Natural killer cell (primary cell): ENCODE results near the gene UNC5B. TPM values are rescaled to one million over a fixed set of nuclear protein-coding genes. Genes with fewer than 3 reads are reported as not detected.

Source experiments
- ATAC-seq, 3 donors: fragments of 150-1000 bp in 2 of 3; fragments of 200-7000 bp in 1 of 3; cut with Tn5 transposase; 1 replicate in 1 of 3; 2 replicates in 2 of 3; pipeline ENCODE4 v1.10.0; 2021; ENCODE audit warnings: mild to moderate bottlenecking in 2 of 3, moderate library complexity in 2 of 3
- DNase-seq, 2 donors: peaks; one replicate each; pipeline versions ENCODE4 v3.0.0 to v3.0.0-alpha.2; 2013 to 2021; ENCODE audit warnings: mixed read lengths in 1 of 2
- H3K27ac ChIP-seq: one replicate; pipeline ENCODE4 v1.5.1; 2013; ENCODE audit warnings: mild to moderate bottlenecking, low read length
- H3K27me3 ChIP-seq: one replicate; pipeline ENCODE4 v1.6.1; 2013; ENCODE audit warnings: low read length; ENCODE audit not compliant: control insufficient read depth, insufficient read depth
- H3K36me3 ChIP-seq: one replicate; pipeline ENCODE4 v1.6.1; 2013; ENCODE audit warnings: low read length; ENCODE audit not compliant: control insufficient read depth, insufficient read depth
- H3K4me1 ChIP-seq: one replicate; pipeline ENCODE4 v1.6.1; 2013; ENCODE audit warnings: low read length; ENCODE audit not compliant: control insufficient read depth, insufficient read depth
- H3K4me3 ChIP-seq: one replicate; pipeline ENCODE4 v1.5.1; 2013; ENCODE audit warnings: low read length
- H3K9me3 ChIP-seq: one replicate; pipeline ENCODE4 v1.6.1; 2013; ENCODE audit warnings: low read length; ENCODE audit not compliant: control insufficient read depth, insufficient read depth
- H3K27ac Mint-ChIP-seq, 2 donors: one replicate each; pipeline ENCODE4 v1.8.0; 2022; ENCODE audit warnings: mild to moderate bottlenecking in 2 of 2, mixed read lengths in 2 of 2, moderate library complexity in 1 of 2
- H3K27me3 Mint-ChIP-seq, 2 donors: one replicate each; pipeline ENCODE4 v1.8.0; 2022; ENCODE audit warnings: low read depth in 2 of 2, mixed read lengths in 2 of 2
- H3K36me3 Mint-ChIP-seq: one replicate; pipeline ENCODE4 v1.8.0; 2022; ENCODE audit warnings: mixed read lengths
- H3K4me1 Mint-ChIP-seq, 2 donors: one replicate each; pipeline ENCODE4 v1.8.0; 2022; ENCODE audit warnings: mixed read lengths in 2 of 2
- H3K4me3 Mint-ChIP-seq: one replicate; pipeline ENCODE4 v1.8.0; 2022; ENCODE audit warnings: mild to moderate bottlenecking, moderate library complexity, mixed read lengths
- H3K9me3 Mint-ChIP-seq, 2 donors: one replicate each; pipeline ENCODE4 v1.8.0; 2022; ENCODE audit warnings: mixed read lengths in 2 of 2
- WGBS: methylation state at CpG from one replicate; pipeline ENCODE4 v1.1.7; 2013; ENCODE audit warnings: missing lambda C conversion rate; ENCODE audit not compliant: insufficient coverage; 5-methylcytosine and 5-hydroxymethylcytosine counted together
- intact Hi-C: fragments of 100-400 bp; cut with micrococcal nuclease; formaldehyde crosslinking; loops from one replicate; pipeline ENCODE4 v1.14.2; 2022
- total RNA-seq, 4 donors: library from RNA; stranded (reverse); fragments of 120-200 nt in 1 of 4; gene quantifications; one replicate each; pipeline versions ENCODE4 v1.2.3 to v1.2.4, GENCODE V29; 2013 to 2022
- TF ChIP-seq, protein P1 (sequence below): fragments of 200-600 bp; IDR thresholded peaks from one replicate; pipeline ENCODE4 v1.8.0; 2022; ENCODE audit warnings: antibody characterized with exemption

The UNC5B gene
- total RNA-seq, 3 donors from 2014 or later (not counting 1 experiment from before 2014, with no cell fraction given): 0.09 to 0.65 (median 0.09) TPM

- no peaks in the 10 kb centered on the region for H3K36me3 Mint-ChIP-seq
- Histone ChIP-seq H3K27ac (no peak overlapping the region), H3K36me3 (no peaks in the 10 kb centered on the region), H3K4me1 (no peaks in the 10 kb centered on the region), H3K9me3 (no peaks in the 10 kb centered on the region), H3K4me3 (no peak overlapping the region), H3K27me3 (no peaks in the 10 kb centered on the region)
- H3K27me3 Mint-ChIP-seq: peaks cover 0 to 2% of the 10 kb centered on the region in 2 donors
- no peaks in the 10 kb centered on the region for H3K9me3 Mint-ChIP-seq
- no peak overlapping the region for H3K4me3 Mint-ChIP-seq
- no peaks in the 10 kb centered on the region for H3K4me1 Mint-ChIP-seq
- TF ChIP-seq, protein P1, sequence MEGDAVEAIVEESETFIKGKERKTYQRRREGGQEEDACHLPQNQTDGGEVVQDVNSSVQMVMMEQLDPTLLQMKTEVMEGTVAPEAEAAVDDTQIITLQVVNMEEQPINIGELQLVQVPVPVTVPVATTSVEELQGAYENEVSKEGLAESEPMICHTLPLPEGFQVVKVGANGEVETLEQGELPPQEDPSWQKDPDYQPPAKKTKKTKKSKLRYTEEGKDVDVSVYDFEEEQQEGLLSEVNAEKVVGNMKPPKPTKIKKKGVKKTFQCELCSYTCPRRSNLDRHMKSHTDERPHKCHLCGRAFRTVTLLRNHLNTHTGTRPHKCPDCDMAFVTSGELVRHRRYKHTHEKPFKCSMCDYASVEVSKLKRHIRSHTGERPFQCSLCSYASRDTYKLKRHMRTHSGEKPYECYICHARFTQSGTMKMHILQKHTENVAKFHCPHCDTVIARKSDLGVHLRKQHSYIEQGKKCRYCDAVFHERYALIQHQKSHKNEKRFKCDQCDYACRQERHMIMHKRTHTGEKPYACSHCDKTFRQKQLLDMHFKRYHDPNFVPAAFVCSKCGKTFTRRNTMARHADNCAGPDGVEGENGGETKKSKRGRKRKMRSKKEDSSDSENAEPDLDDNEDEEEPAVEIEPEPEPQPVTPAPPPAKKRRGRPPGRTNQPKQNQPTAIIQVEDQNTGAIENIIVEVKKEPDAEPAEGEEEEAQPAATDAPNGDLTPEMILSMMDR: no peak
- H3K27ac Mint-ChIP-seq: no peak overlapping the region
- DNase-seq: no peak
- ATAC-seq: no peak
- intact Hi-C loops: loop anchor here (1.0 kb wide), 1 partner anchor 361 kb away; no protein-coding TSS in a partner anchor
- 85% methylated on average over 4 of the region's 4 CpGs for WGBS
Observed at GRCh38 chr10:71285986-71286385, 73.6 kb downstream of the UNC5B start.

DNA sequence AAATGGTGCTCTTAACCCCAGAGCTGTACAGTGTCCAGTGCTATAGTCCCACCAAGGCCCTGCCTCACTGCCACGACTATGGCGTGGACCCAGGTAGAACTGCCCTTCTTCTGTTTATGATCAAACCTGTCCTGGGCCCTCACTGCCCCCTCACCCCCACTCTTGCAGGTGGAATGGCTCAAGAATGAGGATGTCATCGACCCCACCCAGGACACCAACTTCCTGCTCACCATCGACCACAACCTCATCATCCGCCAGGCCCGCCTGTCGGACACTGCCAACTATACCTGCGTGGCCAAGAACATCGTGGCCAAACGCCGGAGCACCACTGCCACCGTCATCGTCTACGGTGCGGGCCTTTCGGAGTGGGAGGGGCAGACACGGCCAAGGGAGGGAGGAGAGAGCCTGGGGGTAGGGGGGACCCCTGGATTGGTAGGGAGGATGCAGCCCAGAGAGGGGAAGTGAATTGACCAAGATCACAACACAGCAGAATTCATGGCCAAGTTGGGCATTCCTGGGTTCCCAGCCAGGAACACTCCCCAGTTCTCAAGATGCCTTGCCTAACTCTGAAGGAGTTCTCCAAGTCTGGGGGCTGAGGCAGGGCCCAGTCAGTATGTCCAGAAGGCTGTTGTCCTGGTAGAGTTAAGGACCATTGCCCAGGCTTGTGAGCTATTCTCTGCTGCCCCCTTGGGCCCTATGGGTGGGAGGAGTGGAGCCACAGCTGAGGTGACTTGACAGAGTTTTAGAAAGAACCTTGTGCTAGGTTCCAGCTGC lies 74.3 kb downstream of the UNC5B start:
- Histone ChIP-seq H3K36me3 (no peaks in the 10 kb centered on the region), H3K9me3 (no peaks in the 10 kb centered on the region), H3K4me3 (no peak overlapping the region), H3K27me3 (no peaks in the 10 kb centered on the region), H3K4me1 (no peaks in the 10 kb centered on the region), H3K27ac (no peak overlapping the region)
- H3K27me3 Mint-ChIP-seq: peaks cover 0 to 2% of the 10 kb centered on the region in 2 donors
- no peak overlapping the region for H3K27ac Mint-ChIP-seq
- intact Hi-C loops: no loop called here
- no peak overlapping the region for H3K4me3 Mint-ChIP-seq
- no peak for DNase-seq
- WGBS: 87% methylated on average over 17 of the region's 17 CpGs
- no peaks in the 10 kb centered on the region for H3K9me3 Mint-ChIP-seq
- H3K4me1 Mint-ChIP-seq: no peaks in the 10 kb centered on the region
- TF ChIP-seq, protein P1: no peak
- ATAC-seq: no peak
- no peaks in the 10 kb centered on the region for H3K36me3 Mint-ChIP-seq

DNA sequence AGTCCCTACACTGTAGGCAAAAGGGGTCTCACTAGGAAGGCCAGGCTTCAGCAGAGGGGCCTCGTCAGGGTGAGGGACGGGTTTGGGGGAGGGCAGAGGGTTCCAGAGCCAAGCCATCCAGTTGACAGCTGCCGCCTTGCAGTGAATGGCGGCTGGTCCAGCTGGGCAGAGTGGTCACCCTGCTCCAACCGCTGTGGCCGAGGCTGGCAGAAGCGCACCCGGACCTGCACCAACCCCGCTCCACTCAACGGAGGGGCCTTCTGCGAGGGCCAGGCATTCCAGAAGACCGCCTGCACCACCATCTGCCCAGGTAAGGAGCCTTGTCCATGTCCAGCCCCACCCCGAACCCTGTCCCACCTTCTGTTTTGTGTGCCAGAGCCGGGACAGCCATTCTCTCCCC lies 75.1 kb downstream of the UNC5B start:
- WGBS: 82% methylated on average over 14 of the region's 14 CpGs
- Histone ChIP-seq H3K4me3 (no peak overlapping the region), H3K9me3 (no peaks in the 10 kb centered on the region), H3K36me3 (no peaks in the 10 kb centered on the region), H3K27ac (no peak overlapping the region), H3K4me1 (no peaks in the 10 kb centered on the region), H3K27me3 (no peaks in the 10 kb centered on the region)
- no peak overlapping the region for H3K4me3 Mint-ChIP-seq
- ATAC-seq: no peak
- no peaks in the 10 kb centered on the region for H3K9me3 Mint-ChIP-seq
- no peak for DNase-seq
- H3K4me1 Mint-ChIP-seq: no peaks in the 10 kb centered on the region
- intact Hi-C loops: no loop called here
- H3K27me3 Mint-ChIP-seq: peaks cover 0 to 2% of the 10 kb centered on the region in 2 donors
- TF ChIP-seq, protein P1: no peak
- no peaks in the 10 kb centered on the region for H3K36me3 Mint-ChIP-seq
- H3K27ac Mint-ChIP-seq: no peak overlapping the region

DNA sequence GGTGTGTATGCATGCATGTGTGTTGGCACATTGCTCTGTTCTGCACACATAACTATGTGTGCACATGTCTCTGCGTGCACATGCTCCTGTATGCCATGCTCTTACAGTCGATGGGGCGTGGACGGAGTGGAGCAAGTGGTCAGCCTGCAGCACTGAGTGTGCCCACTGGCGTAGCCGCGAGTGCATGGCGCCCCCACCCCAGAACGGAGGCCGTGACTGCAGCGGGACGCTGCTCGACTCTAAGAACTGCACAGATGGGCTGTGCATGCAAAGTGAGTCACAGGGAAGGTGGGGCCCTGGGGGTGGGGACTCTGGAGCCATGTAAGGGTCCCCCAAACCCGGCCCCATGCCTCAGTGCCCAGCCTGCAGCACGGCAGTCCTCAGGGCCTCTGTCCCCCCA lies 76.1 kb downstream of the UNC5B start:
- TF ChIP-seq, protein P1: no peak
- ATAC-seq (no peak), DNase-seq (no peak)
- no peak overlapping the region for H3K4me3 Mint-ChIP-seq
- Histone ChIP-seq H3K36me3 (no peaks in the 10 kb centered on the region), H3K27me3 (no peaks in the 10 kb centered on the region), H3K9me3 (no peaks in the 10 kb centered on the region), H3K4me3 (no peak overlapping the region), H3K27ac (no peak overlapping the region), H3K4me1 (no peaks in the 10 kb centered on the region)
- intact Hi-C loops: no loop called here
- 82% methylated on average over 15 of the region's 15 CpGs for WGBS
- H3K4me1 Mint-ChIP-seq: no peaks in the 10 kb centered on the region
- peaks cover 0 to 2% of the 10 kb centered on the region in 2 donors for H3K27me3 Mint-ChIP-seq
- H3K9me3 Mint-ChIP-seq: no peaks in the 10 kb centered on the region
- no peak overlapping the region for H3K27ac Mint-ChIP-seq
- no peaks in the 10 kb centered on the region for H3K36me3 Mint-ChIP-seq
